Rectal smooth muscle tissue (tissue), 1 donor: ENCODE data around the gene SLTM.
"Not testable (repeated sequence)": the region's sequence is repeated elsewhere in the genome, so short reads cannot be mapped to it uniquely, and the experiment has no call there.

Experiments
- H3K27ac ChIP-seq: one replicate; pipeline ENCODE4 v1.7.0; 2013; ENCODE audit warnings: low read depth, low read length, inconsistent platforms
- H3K27me3 ChIP-seq: one replicate; pipeline ENCODE4 v1.7.0; 2013; ENCODE audit warnings: low read length; ENCODE audit not compliant: control insufficient read depth, insufficient read depth
- H3K36me3 ChIP-seq: one replicate; pipeline ENCODE4 v1.7.0; 2013; ENCODE audit warnings: low read length; ENCODE audit not compliant: control insufficient read depth, insufficient read depth
- H3K4me1 ChIP-seq: one replicate; pipeline ENCODE4 v1.7.0; 2013; ENCODE audit warnings: low read length; ENCODE audit not compliant: control insufficient read depth, insufficient read depth
- H3K4me3 ChIP-seq: one replicate; pipeline ENCODE4 v1.7.0; 2013; ENCODE audit warnings: low read length
- H3K9ac ChIP-seq: one replicate; pipeline ENCODE4 v1.7.0; 2013; ENCODE audit warnings: low read length

SLTM gene

DNA sequence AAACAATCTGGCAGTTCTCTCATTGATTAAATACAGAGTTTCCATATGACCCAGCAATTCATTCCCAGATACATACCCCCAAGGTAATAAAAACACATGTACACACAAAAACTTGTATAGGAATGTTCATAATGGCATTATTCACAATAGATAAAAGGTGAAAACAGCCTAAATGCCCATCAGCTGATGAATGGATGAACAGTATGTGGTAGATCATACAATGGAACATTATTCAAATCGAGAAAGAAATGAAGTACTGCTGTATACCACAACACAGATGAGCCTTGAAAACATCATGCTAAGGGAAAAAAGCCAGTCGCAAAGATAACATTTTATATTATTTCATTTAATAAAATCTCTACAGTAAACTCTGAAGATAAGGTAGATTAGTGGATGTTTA lies 71.2 kb downstream of the SLTM start:
- Histone ChIP-seq H3K4me1 (no peaks in the 10 kb centered on the region), H3K36me3 (no peaks in the 10 kb centered on the region), H3K27me3 (no peaks in the 10 kb centered on the region), H3K9ac (no peak overlapping the region), H3K27ac (no peak overlapping the region), H3K4me3 (no peak overlapping the region)

DNA sequence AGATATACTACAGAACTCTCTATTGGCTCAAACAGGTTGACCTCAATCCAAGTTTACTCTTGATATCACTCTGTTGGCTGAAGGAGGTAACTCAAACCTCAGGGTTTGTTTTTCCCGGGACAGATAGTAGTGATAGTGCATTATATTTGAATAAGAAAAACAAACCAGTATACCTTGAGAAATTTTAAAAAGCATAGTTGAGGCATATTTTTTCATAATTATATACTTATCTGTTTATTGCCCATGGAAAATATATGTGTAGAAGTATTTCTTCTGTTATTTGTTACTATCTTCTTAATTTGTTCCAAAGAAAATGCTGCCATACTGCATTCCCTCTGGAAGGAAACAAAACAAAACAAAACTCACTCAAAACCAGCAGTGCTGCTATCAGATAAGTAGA lies 76.9 kb downstream of the SLTM start:
- H3K9ac ChIP-seq, H3K27ac ChIP-seq, H3K4me1 ChIP-seq, H3K36me3 ChIP-seq, H3K27me3 ChIP-seq, H3K4me3 ChIP-seq: not testable (repeated sequence)

DNA sequence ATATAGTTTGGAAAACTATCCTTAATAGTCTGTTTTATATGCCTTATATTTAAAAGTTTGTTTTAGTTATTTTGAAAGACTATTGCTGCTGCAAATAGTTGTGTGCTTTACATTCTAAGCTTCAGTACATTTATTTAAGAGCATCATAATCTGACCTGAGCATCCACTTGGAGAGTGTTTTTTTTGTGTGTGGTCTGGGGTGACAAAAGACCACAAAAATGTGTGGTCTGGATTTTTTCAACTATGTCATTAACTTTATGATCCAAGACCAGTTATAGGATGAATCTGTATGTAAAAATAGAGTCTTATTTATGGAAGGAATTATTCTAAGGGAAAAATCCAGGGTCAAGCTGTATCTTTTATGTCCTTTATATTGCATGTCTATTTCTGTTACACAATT lies 77.4 kb downstream of the SLTM start:
- Histone ChIP-seq H3K4me1 (no peaks in the 10 kb centered on the region), H3K4me3 (no peak overlapping the region), H3K9ac (no peak overlapping the region), H3K27me3 (no peaks in the 10 kb centered on the region), H3K36me3 (no peaks in the 10 kb centered on the region), H3K27ac (no peak overlapping the region)

DNA sequence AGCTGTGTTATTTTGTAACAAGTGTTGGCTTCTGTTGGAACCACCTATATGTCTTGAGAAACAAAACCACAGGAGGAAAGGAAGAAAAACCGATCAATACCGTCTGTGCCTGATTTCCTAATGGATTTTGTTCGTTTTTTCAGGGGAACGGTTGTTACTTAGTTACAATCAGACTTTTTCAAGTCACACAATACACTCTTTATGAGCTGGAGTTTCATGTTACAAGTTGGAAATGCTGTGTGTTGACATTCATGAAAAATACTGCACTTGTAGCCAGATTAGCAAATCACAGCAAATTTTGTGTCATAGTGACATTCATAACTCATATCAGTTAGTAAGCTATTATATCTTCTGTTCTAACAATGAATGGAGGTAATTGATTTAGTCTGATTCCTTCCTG lies 78.9 kb downstream of the SLTM start:
- Histone ChIP-seq H3K27ac (no peak overlapping the region), H3K9ac (no peak overlapping the region), H3K27me3 (no peaks in the 10 kb centered on the region), H3K4me3 (no peak overlapping the region), H3K4me1 (no peaks in the 10 kb centered on the region), H3K36me3 (no peaks in the 10 kb centered on the region)

DNA sequence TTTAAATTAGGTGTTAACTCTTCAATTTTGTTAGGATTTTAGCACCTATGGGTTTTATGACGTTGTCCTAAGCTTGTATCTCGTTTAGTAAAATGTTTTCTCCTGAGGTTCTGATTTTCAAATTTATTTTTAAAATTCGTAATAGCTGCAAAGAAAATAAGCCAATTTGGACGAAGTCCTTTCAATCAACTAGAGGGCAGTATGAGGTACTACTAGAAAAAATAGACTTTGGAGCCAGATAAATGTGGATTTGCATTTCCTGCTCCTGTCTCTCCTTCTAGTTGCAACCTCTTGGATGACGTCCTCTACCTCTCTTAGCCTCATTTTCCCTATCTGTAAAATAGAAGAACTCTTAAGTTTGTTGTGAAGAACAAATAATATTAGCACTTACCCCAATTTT lies 81.1 kb downstream of the SLTM start:
- H3K27me3 ChIP-seq = no peaks in the 10 kb centered on the region
- H3K9ac ChIP-seq = no peak overlapping the region
- H3K36me3 ChIP-seq = no peaks in the 10 kb centered on the region
- no peak overlapping the region for H3K27ac ChIP-seq
- no peak overlapping the region for H3K4me3 ChIP-seq
- H3K4me1 ChIP-seq = no peaks in the 10 kb centered on the region

DNA sequence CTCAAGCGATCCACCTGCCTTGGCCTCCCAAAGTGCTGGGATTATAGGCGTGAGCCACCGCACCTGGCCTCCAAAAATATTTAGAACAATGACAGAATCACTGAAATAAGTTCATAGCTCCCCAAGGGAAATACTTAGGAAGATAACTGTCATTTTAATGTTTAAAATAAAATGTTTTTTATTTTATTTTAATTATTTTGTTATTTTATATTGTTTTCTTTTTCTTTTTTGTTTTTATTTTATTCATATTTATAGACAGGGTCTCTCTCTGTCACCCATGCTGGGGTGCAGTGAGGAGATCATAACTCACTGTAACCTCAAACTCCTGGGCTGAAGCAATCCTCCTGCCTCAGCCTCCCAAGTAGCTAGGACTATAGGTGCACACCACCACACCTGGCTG lies 82.3 kb downstream of the SLTM start:
- not testable (repeated sequence) for H3K27me3 ChIP-seq, H3K27ac ChIP-seq, H3K9ac ChIP-seq, H3K4me1 ChIP-seq, H3K4me3 ChIP-seq, H3K36me3 ChIP-seq

DNA sequence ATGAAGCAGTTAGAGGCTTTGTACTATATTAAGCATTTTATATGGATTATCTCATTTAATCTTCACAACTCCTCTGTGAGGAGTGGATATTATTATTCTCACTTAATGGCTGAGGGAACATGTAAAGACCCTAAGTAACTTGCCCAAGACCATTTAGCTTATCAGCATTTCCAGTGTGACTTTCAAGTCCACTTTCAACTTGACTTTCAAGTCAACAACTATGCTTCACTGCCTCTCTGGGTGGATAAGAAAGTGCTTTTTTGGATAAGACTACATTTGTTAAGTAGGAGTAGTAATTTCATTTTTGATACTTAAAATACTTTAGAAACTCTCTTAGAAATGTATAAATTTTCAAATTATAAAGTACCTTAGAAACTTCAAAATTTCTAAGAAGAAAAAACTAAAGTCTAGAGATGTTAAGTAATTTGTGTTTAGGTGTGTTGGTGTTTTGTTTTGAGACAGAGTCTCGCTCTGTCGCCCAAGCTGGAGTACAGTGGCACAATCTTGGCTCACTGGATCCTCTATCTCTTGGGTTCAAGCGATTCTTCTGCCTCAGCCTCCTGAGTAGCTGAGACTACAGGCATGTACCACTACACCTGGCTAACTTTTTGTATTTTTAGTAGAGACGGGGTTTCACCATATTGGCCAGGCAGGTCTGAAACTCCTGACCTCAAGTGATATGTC lies 90.6 kb downstream of the SLTM start:
- no peaks in the 10 kb centered on the region for H3K36me3 ChIP-seq
- no peaks in the 10 kb centered on the region for H3K4me1 ChIP-seq
- H3K4me3 ChIP-seq = no peak overlapping the region
- H3K27ac ChIP-seq = no peak overlapping the region
- H3K27me3 ChIP-seq = no peaks in the 10 kb centered on the region
- no peak overlapping the region for H3K9ac ChIP-seq

DNA sequence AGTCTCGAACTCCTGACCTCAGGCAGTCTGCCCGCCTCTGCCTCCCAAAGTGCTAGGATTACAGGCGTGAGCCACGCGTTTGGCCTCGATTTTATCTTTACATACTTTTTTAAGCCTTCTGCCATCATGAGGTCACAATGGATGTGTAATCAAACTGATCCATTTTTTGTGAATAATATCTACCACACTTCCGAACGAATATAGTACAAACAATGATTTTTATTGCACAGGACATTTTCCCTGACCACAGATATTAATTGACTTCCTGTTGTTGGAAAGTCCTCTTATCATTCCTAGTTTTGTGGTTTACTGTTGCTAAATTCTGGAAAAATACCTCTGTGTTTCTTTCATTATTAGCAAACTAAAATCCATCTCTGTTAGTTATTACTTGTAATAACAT lies 93.4 kb downstream of the SLTM start:
- H3K27ac ChIP-seq = no peak overlapping the region
- no peak overlapping the region for H3K4me3 ChIP-seq
- no peak overlapping the region for H3K9ac ChIP-seq
- H3K27me3 ChIP-seq = no peaks in the 10 kb centered on the region
- H3K36me3 ChIP-seq = no peaks in the 10 kb centered on the region
- no peaks in the 10 kb centered on the region for H3K4me1 ChIP-seq

DNA sequence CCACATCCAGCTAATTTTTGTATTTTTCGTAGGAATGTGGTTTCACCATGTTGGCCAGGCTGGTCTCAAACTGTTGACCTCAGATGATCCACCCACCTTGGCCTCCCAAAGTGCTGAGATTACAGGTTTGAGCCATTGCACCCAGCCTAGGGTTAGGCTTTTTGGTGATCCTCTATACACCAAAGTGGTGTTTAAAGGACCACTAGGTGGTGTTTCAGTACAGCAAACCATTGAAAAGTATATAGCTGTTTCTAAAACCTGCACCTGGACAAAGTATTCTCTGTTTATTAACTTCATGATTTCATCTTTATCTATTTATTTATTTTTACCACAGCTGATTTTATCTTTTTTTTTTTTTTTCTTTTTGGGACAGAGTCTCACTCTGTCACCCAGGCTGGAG lies 94.0 kb downstream of the SLTM start:
- H3K27me3 ChIP-seq = no peaks in the 10 kb centered on the region
- no peaks in the 10 kb centered on the region for H3K4me1 ChIP-seq
- no peak overlapping the region for H3K9ac ChIP-seq
- H3K36me3 ChIP-seq = no peaks in the 10 kb centered on the region
- no peak overlapping the region for H3K4me3 ChIP-seq
- H3K27ac ChIP-seq = no peak overlapping the region

DNA sequence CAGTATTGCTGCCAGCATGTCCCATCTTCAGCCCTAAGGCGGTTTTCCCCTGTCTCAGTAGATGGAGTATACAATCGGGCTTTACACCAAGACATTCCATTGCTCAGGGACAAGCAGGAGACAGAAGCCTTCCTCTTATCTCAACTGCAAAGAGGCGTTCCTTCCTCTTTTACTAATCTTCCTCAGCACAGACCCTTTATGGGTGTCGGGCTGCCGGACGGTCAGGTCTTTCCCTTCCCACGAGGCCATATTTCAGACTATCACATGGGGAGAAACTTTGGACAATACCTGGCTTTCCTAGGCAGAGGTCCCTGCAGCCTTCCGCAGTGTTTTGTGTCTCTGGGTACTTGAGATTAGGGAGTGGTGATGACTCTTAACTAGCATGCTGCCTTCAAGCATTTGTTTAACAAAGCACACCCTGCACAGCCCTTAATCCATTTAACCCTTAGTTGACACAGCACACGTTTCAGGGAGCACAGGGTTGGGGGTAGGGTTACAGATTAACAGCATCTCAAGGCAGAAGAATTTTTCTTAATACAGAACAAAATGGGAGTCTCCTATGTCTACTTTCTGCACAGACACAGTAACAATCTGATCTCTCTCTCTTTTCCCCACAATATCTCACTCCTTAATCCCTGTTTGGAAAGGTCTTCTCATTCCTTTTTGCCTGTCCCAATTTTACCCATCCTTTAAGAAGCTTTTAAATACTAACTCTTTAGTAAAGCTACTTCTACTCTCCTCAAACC lies 99.6 kb downstream of the SLTM start:
- H3K4me3 ChIP-seq, H3K27me3 ChIP-seq, H3K9ac ChIP-seq, H3K27ac ChIP-seq, H3K36me3 ChIP-seq, H3K4me1 ChIP-seq: not testable (repeated sequence)

DNA sequence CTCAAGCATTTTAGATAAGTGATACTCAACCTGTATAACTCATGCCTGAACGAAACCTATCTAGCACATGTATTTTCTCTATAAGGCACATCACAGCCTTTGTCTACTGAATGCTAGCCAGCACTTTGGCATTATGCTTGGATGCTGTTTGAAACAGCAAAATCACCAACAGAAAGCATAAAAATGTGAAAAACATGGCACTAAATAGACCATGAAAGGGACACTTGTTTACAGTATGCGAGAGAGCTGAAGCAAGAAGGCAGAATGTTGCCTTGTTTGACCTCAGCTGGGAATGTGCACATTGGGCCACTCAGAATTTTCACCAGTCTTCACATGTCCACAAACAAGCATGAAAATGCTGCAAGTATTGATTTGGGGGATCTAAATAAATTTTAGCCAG lies 102.9 kb downstream of the SLTM start:
- no peak overlapping the region for H3K27ac ChIP-seq
- no peak overlapping the region for H3K4me3 ChIP-seq
- peaks cover 5% of the 10 kb centered on the region for H3K36me3 ChIP-seq
- no peaks in the 10 kb centered on the region for H3K27me3 ChIP-seq
- H3K4me1 ChIP-seq = no peaks in the 10 kb centered on the region
- H3K9ac ChIP-seq = no peak overlapping the region
